Bronchial epithelial cell (primary cell): ENCODE data around the gene SCFD2. TPM values are rescaled to one million over a fixed set of nuclear protein-coding genes. Genes with fewer than 3 reads are reported as not detected.

ENCODE experiments used
- DNase-seq: peaks from one replicate; pipeline ENCODE4 v3.0.0-alpha.2; 2010; ENCODE audit warnings: low read depth
- FAIRE-seq: peaks from 2 replicates; lab custom pipeline; 2011; peaks lifted over from hg19 to GRCh38; lab: Jason Lieb, UNC
- H3K27me3 ChIP-seq: 2 replicates; pipeline ENCODE4 v1.5.1; 2011; ENCODE audit warnings: low read length; ENCODE audit not compliant: control insufficient read depth, insufficient read depth
- H3K36me3 ChIP-seq: 2 replicates; pipeline ENCODE4 v1.5.1; 2011; ENCODE audit warnings: low read length; ENCODE audit not compliant: control insufficient read depth, insufficient read depth
- H3K4me3 ChIP-seq: 2 replicates; pipeline ENCODE4 v1.5.1; 2011; ENCODE audit warnings: mild to moderate bottlenecking, low read depth, low read length, control low read depth
- total RNA-seq: library from RNA; depleted of rRNA; stranded (reverse); fragments of >200 nt; gene quantifications from 2 replicates; pipeline ENCODE4 v1.2.1, GENCODE V29; 2014
- TF ChIP-seq, protein P1 (sequence below): IDR thresholded peaks from 2 replicates; pipeline ENCODE4 v1.5.1; 2011; ENCODE audit warnings: mild to moderate bottlenecking, moderate library complexity, low read length, control low read depth, inconsistent platforms; ENCODE audit not compliant: insufficient read depth, severe bottlenecking

SCFD2 gene
- total RNA-seq, 1 donor from 2014 or later, result 21.9 TPM

DNA sequence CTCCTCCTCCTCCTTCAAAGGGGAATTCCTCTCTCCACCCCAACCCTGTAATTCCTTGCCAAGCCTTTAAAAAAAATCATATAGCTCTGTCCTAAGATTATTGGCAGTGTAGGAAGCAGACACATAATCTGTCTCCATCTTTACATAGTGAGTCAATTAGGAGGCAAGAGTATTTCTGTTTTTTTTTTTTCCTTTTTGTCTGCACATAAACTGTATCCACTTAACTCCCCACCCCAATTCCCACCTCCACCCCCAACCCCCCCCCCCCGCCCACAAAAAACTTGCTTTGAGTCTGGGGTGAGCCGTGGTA lies 321.3 kb downstream of the SCFD2 start:
- Histone ChIP-seq H3K4me3 (no peak overlapping the region), H3K36me3 (no peaks in the 10 kb centered on the region), H3K27me3 (no peaks in the 10 kb centered on the region)
- DNase-seq (no peak), FAIRE-seq (no peak)
- TF ChIP-seq, protein P1, sequence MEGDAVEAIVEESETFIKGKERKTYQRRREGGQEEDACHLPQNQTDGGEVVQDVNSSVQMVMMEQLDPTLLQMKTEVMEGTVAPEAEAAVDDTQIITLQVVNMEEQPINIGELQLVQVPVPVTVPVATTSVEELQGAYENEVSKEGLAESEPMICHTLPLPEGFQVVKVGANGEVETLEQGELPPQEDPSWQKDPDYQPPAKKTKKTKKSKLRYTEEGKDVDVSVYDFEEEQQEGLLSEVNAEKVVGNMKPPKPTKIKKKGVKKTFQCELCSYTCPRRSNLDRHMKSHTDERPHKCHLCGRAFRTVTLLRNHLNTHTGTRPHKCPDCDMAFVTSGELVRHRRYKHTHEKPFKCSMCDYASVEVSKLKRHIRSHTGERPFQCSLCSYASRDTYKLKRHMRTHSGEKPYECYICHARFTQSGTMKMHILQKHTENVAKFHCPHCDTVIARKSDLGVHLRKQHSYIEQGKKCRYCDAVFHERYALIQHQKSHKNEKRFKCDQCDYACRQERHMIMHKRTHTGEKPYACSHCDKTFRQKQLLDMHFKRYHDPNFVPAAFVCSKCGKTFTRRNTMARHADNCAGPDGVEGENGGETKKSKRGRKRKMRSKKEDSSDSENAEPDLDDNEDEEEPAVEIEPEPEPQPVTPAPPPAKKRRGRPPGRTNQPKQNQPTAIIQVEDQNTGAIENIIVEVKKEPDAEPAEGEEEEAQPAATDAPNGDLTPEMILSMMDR, result no peak

DNA sequence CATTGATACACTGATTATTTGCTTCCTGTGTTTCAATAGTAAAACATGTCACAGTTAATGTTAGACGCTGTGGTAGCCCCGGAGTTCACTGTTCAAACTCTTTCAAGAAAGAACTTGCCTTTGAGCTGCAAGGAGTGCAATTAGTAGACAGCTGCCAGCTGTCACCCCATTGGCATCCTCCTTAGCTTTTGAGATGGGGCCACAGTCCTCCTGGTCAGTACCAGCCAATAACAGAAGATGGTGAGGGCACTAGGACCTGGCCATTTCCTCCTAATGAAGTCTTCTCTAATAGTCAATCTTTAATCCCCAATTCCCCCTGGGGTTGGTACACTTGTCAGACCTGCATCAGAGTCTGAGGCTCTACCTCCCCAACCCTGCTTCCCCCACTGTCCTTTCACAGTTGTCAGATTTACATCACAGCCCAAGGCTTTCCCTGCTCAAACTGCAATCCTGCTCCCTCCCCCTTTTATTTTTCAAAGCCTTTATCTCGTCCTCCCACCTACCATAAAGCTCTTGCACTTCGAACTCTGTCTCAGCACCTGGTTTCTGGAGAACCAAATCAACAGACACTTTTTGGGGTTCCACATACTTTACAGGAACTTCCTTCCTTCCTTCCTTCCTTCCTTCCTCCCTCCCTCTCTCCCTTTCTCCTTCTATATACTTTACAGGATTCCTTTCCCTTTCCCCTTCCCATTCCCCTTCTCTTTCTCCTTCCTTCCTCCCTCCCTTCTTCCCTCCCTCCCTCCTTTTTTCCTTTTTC lies 321.8 kb downstream of the SCFD2 start:
- TF ChIP-seq, protein P1, result no peak
- no peak overlapping the region for H3K4me3 ChIP-seq
- FAIRE-seq, result peak; percentile 13
- H3K27me3 ChIP-seq, result no peaks in the 10 kb centered on the region
- H3K36me3 ChIP-seq, result no peaks in the 10 kb centered on the region
- DNase-seq, result peak; percentile 8

DNA sequence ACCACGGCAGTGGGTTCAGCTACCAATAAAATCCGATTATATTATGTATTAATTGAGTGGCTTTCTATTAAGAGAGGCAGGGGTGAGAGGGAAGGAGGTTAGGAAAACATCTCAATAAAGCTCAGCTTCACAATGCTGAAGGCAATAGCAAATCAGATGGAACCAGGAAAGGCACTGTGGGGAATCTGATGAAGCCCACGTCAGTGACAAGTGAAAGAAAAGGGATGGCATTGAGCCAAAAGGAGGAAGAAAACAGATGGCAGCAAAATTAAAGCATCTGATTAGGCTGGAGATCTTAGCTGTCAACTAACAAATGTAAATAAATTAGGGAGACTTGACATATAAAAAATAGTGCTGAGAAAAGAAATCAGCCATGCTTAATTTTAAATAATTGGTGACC lies 322.8 kb downstream of the SCFD2 start:
- H3K4me3 ChIP-seq, result no peak overlapping the region
- TF ChIP-seq, protein P1, result no peak
- DNase-seq (no peak), FAIRE-seq (no peak)
- H3K27me3 ChIP-seq, result no peaks in the 10 kb centered on the region
- H3K36me3 ChIP-seq, result no peaks in the 10 kb centered on the region

DNA sequence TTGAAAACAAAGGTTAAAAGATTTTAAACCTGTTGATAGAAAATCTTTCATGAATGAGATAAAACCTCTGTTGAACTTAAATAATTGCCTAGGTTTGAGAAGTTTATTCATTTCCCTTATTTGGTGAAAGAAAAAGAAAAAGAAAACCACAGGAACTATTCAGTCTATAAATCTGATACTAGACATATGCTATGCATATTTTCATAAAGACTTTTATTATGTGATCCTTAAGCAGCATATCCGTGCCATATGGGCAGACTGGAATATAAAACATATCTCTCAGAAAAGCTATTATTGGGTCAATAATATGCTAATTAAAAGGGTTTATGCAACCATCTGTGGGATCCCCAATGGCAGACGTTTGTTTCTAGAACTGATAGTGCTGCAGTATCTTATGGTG lies 325.0 kb downstream of the SCFD2 start:
- FAIRE-seq (no peak), DNase-seq (no peak)
- H3K4me3 ChIP-seq, result no peak overlapping the region
- H3K27me3 ChIP-seq, result no peaks in the 10 kb centered on the region
- TF ChIP-seq, protein P1, result no peak
- H3K36me3 ChIP-seq, result no peaks in the 10 kb centered on the region

DNA sequence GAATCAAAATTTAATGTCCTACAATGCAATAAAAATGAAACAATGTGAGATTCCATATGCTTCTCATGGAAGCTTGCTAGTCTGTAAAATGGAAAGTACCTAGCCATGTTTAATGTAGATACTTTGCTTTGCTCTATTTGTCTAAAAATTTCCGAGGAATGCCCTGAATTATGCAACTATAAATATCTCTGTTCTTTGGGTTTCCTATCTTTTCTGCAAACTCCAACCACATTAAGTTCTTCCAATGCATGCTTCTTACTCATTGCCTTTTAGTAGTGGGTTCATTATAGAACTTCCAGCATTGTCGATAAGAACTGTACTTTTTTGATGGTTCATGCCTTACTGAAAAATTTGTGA lies 325.4 kb downstream of the SCFD2 start:
- FAIRE-seq (no peak), DNase-seq (no peak)
- Histone ChIP-seq H3K4me3 (no peak overlapping the region), H3K36me3 (no peaks in the 10 kb centered on the region), H3K27me3 (no peaks in the 10 kb centered on the region)
- TF ChIP-seq, protein P1, result no peak
